Keratinocyte (primary cell): Measurements from ENCODE around the gene TAF11L5. TPM values are rescaled to one million over a fixed set of nuclear protein-coding genes. Genes with fewer than 3 reads are reported as not detected.
"Not testable (repeated sequence)": the region's sequence is repeated elsewhere in the genome, so short reads cannot be mapped to it uniquely, and the experiment has no call there.

Source experiments
- DNase-seq: peaks from one replicate; pipeline ENCODE4 v3.0.0-alpha.2; 2011; ENCODE audit warnings: low read depth, missing footprints, low spot score
- FAIRE-seq: peaks from 2 replicates; lab custom pipeline; 2011; peaks lifted over from hg19 to GRCh38; lab: Jason Lieb, UNC
- H2AFZ ChIP-seq: 2 replicates; pipeline ENCODE4 v1.6.0; 2012; ENCODE audit warnings: low read length, control low read depth, inconsistent platforms; ENCODE audit not compliant: control insufficient read depth
- H3K27ac ChIP-seq: 2 replicates; pipeline ENCODE4 v1.5.1; 2011; ENCODE audit warnings: low read length; ENCODE audit not compliant: control insufficient read depth, insufficient read depth
- H3K27me3 ChIP-seq: 3 replicates; pipeline ENCODE4 v1.6.0; 2011; ENCODE audit warnings: low read length; ENCODE audit not compliant: control insufficient read depth, insufficient read depth; ENCODE audit errors: extremely low read depth
- H3K36me3 ChIP-seq, 2 experiments: 2 replicates in 1 of 2; 3 replicates in 1 of 2; pipeline ENCODE4 v1.5.1; 2011; ENCODE audit warnings: low read length in 2 of 2, mild to moderate bottlenecking in 1 of 2; ENCODE audit not compliant: control insufficient read depth in 2 of 2, insufficient read depth in 2 of 2; ENCODE audit errors: extremely low read depth in 1 of 2
- H3K4me1 ChIP-seq: 3 replicates; pipeline ENCODE4 v1.5.1; 2011; ENCODE audit warnings: low read length; ENCODE audit not compliant: control insufficient read depth, insufficient read depth; ENCODE audit errors: extremely low read depth
- H3K4me2 ChIP-seq: 3 replicates; pipeline ENCODE4 v1.6.0; 2011; ENCODE audit warnings: low read depth, low read length; ENCODE audit not compliant: control insufficient read depth, insufficient read depth; ENCODE audit errors: extremely low read depth
- H3K4me3 ChIP-seq, 3 experiments: fragments of 200-600 bp in 1 of 3; sonication (generic) in 1 of 3; 2 replicates in 2 of 3; 3 replicates in 1 of 3; pipeline ENCODE4 v1.5.1; 2011 to 2016; ENCODE audit warnings: low read length in 3 of 3, mild to moderate bottlenecking in 3 of 3, control low read depth in 2 of 3, inconsistent platforms in 1 of 3, low read depth in 1 of 3, mixed read lengths in 1 of 3, mixed run types in 1 of 3, moderate library complexity in 1 of 3; ENCODE audit not compliant: control insufficient read depth in 2 of 3, insufficient read depth in 2 of 3; ENCODE audit errors: extremely low read depth in 1 of 3
- H3K79me2 ChIP-seq: 2 replicates; pipeline ENCODE4 v1.6.0; 2012; ENCODE audit warnings: low read length; ENCODE audit not compliant: control insufficient read depth, insufficient read depth
- H3K9ac ChIP-seq: 3 replicates; pipeline ENCODE4 v1.6.0; 2011; ENCODE audit warnings: low read length; ENCODE audit not compliant: control insufficient read depth, insufficient read depth; ENCODE audit errors: extremely low read depth
- H3K9me1 ChIP-seq: 3 replicates; pipeline ENCODE4 v1.6.0; 2011; ENCODE audit warnings: low read length; ENCODE audit not compliant: control insufficient read depth, insufficient read depth; ENCODE audit errors: extremely low read depth
- H3K9me3 ChIP-seq: 2 replicates; pipeline ENCODE4 v1.5.1; 2012; ENCODE audit warnings: low read depth, low read length; ENCODE audit not compliant: control insufficient read depth
- H4K20me1 ChIP-seq: 3 replicates; pipeline ENCODE4 v1.6.0; 2011; ENCODE audit warnings: low read length; ENCODE audit not compliant: control insufficient read depth, insufficient read depth; ENCODE audit errors: extremely low read depth
- EZH2 ChIP-seq: IDR thresholded peaks from one replicate; pipeline ENCODE4 v1.6.1; 2012; ENCODE audit warnings: inconsistent platforms, mild to moderate bottlenecking, low read length, moderate library complexity
- dilution Hi-C: fragments of 300-500 bp; cut with MboI; formaldehyde crosslinking; loops from one replicate; pipeline ENCODE4 v1.7.0; 2020; ENCODE audit warnings: low sequenced_read_pairs; ENCODE audit not compliant: extremely low pct_ligation_motif_present
- polyA plus RNA-seq, 5 experiments: library from polyadenylated mRNA; depleted of rRNA in 3 of 5; stranded (reverse) in 3 of 5; stranded (forward) in 1 of 5; unstranded in 1 of 5; fragments of >200 nt; gene quantifications; 1 replicate in 1 of 5; 2 replicates in 3 of 5; 3 replicates in 1 of 5; pipeline versions ENCODE4 v1.2.1 to v1.2.3, GENCODE V29; 2011 to 2012; ENCODE audit warnings: missing spikeins in 2 of 5, low read depth in 1 of 5, low replicate concordance in 1 of 5
- TF ChIP-seq, protein P1 (sequence below), 3 experiments: IDR thresholded peaks in 1 of 3; conservative IDR thresholded peaks in 1 of 3; optimal IDR thresholded peaks in 1 of 3; 2 replicates in 2 of 3; 3 replicates in 1 of 3; pipeline versions ENCODE3 to v1.5.1; 2011; ENCODE audit warnings: low read length in 3 of 3, mild to moderate bottlenecking in 3 of 3, moderate library complexity in 2 of 3, control low read depth in 1 of 3, inconsistent platforms in 1 of 3; ENCODE audit not compliant: insufficient read depth in 2 of 3; ENCODE audit errors: extremely low read depth in 1 of 3

The TAF11L5 gene
- polyA plus RNA-seq, 1 donor (not counting 4 experiments of a cell fraction or from before 2014, with no cell fraction given): not detected

DNA sequence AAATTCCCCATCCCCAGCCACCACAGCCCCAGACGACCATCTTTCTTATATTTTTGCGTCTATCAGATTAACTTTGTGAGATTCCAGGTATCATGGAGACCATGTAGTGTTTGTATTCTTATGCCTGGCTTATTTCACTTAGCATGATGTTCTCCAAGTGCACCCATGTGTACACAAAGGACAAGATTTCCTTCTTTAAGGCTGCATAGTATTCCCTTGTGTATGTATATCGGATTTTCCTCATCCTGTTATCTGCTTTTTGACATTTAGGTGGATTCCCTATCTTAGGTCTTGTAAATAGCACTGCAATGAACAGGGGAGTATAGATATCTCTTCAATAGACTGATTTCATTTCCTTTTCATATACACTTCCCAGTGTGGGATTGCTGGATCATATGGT is 32.3 kb upstream of the TAF11L5 start:
- no peaks in the 10 kb centered on the region for H3K9me1 ChIP-seq
- no peak overlapping the region for H3K4me2 ChIP-seq
- no peak overlapping the region for H3K9ac ChIP-seq
- H3K4me1 ChIP-seq: no peaks in the 10 kb centered on the region
- dilution Hi-C loops: no loop called here
- H3K79me2 ChIP-seq: no peaks in the 10 kb centered on the region
- H3K9me3 ChIP-seq: no peaks in the 10 kb centered on the region
- no peaks in the 10 kb centered on the region for H3K36me3 ChIP-seq
- no peak overlapping the region for H3K27ac ChIP-seq
- H3K27me3 ChIP-seq: no peaks in the 10 kb centered on the region
- no peak for DNase-seq
- FAIRE-seq: no peak
- TF ChIP-seq, protein P1, sequence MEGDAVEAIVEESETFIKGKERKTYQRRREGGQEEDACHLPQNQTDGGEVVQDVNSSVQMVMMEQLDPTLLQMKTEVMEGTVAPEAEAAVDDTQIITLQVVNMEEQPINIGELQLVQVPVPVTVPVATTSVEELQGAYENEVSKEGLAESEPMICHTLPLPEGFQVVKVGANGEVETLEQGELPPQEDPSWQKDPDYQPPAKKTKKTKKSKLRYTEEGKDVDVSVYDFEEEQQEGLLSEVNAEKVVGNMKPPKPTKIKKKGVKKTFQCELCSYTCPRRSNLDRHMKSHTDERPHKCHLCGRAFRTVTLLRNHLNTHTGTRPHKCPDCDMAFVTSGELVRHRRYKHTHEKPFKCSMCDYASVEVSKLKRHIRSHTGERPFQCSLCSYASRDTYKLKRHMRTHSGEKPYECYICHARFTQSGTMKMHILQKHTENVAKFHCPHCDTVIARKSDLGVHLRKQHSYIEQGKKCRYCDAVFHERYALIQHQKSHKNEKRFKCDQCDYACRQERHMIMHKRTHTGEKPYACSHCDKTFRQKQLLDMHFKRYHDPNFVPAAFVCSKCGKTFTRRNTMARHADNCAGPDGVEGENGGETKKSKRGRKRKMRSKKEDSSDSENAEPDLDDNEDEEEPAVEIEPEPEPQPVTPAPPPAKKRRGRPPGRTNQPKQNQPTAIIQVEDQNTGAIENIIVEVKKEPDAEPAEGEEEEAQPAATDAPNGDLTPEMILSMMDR (optimal IDR thresholded peaks at IDR 0.05 in 1 of 3, IDR thresholded peaks at IDR 0.05 in 1 of 3, conservative IDR thresholded peaks at IDR 0.05 in 1 of 3; ENCODE audit: extremely low read depth in 1 of 3, insufficient read depth in 2 of 3, low read length in 3 of 3): no peak
- TF ChIP-seq EZH2: no peak
- no peak overlapping the region for H3K4me3 ChIP-seq
- H2AFZ ChIP-seq: no peak overlapping the region
- H4K20me1 ChIP-seq: no peaks in the 10 kb centered on the region

DNA sequence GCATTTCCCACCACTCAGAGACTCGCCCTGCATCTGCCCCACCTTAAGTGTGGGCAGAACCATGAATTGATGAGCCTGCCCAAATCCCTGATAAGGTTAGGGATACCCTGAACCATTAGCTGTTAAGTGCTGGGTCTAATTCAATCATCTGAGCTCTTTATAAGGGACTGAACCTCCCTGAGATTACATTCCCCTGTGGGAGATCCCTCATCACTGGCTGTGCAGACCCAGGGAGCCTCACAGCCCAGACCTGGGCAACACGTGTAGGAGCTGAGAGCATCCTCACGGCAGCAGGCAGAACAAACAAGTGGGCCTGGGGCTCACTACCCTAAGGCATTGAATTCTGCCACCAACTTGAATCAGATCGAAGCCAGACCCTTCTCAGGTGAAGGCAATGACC is 27.6 kb upstream of the TAF11L5 start:
- Histone ChIP-seq H3K27ac (no peak overlapping the region), H3K27me3 (no peaks in the 10 kb centered on the region), H3K4me1 (no peaks in the 10 kb centered on the region), H3K9ac (no peak overlapping the region), H3K4me2 (no peak overlapping the region), H3K36me3 (no peaks in the 10 kb centered on the region), H3K9me3 (no peaks in the 10 kb centered on the region), H3K4me3 (no peak overlapping the region), H3K9me1 (no peaks in the 10 kb centered on the region), H3K79me2 (no peaks in the 10 kb centered on the region), H4K20me1 (no peaks in the 10 kb centered on the region), H2AFZ (no peak overlapping the region)
- DNase-seq (no peak), FAIRE-seq (no peak)
- dilution Hi-C loops: no loop called here
- TF ChIP-seq EZH2: no peak
- TF ChIP-seq, protein P1 (optimal IDR thresholded peaks at IDR 0.05 in 1 of 3, IDR thresholded peaks at IDR 0.05 in 1 of 3, conservative IDR thresholded peaks at IDR 0.05 in 1 of 3; ENCODE audit: extremely low read depth in 1 of 3, insufficient read depth in 2 of 3, low read length in 3 of 3): no peak

DNA sequence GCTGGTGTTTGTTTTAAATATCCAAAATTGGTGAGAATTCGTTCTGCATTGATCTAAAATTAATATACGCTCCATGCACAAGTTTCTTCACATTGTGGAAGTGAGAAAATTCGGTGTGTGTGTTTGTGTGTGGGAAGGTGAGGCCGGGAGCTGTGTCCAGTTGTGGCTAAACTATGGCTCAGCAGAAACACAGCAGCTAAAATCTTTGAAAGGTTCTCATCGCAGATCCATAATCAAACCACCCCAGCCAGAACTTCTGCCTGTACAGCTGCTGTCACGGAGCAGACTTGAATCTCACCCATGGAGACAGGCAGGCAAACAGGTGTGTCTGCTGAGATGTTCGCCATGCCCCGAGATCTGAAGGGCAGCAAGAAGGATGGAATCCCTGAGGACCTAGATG is 27.1 kb upstream of the TAF11L5 start, which contains the start of gene TAF11L2:
TSS of gene TAF11L2 (plus strand) at position 301 of the 400 bp plus-strand sequence.
- H2AFZ ChIP-seq, H3K4me1 ChIP-seq, H3K9me1 ChIP-seq, H4K20me1 ChIP-seq, FAIRE-seq, H3K9me3 ChIP-seq, H3K27ac ChIP-seq, DNase-seq, H3K27me3 ChIP-seq, dilution Hi-C loops, H3K79me2 ChIP-seq, H3K9ac ChIP-seq, H3K4me2 ChIP-seq, H3K36me3 ChIP-seq, H3K4me3 ChIP-seq: not testable (repeated sequence)
